GM18502 (cell line): Measurements from ENCODE around the gene ICE1.
"Not testable (repeated sequence)": the region's sequence is repeated elsewhere in the genome, so short reads cannot be mapped to it uniquely, and the experiment has no call there.

Experiments
- ATAC-seq: cut with Tn5 transposase; IDR thresholded peaks from one replicate; pipeline ENCODE4 v1.9.1; 2021; ENCODE audit warnings: mild to moderate bottlenecking; ENCODE audit not compliant: unreplicated experiment, poor library complexity

ICE1 gene

GRCh38 chr5:5421961-5422818, at the start of gene ICE1:
TSS of gene ICE1 (plus strand) at chr5:5422677. CDS start at chr5:5422916, 239 bp downstream.
- peak; percentile 82 for ATAC-seq

- no peak for ATAC-seq
Observed at GRCh38 chr5:5372930-5373329, 49.5 kb upstream of the ICE1 start.

- ATAC-seq: no peak
Observed at GRCh38 chr5:5373351-5373989, 49.0 kb upstream of the ICE1 start.

GRCh38 chr5:5374009-5374715, 48.3 kb upstream of the ICE1 start:
- no peak for ATAC-seq

- no peak for ATAC-seq
Observed at GRCh38 chr5:5377780-5378179, 44.7 kb upstream of the ICE1 start.

GRCh38 chr5:5378531-5378930, 43.9 kb upstream of the ICE1 start:
- no peak for ATAC-seq

- no peak for ATAC-seq
Observed at GRCh38 chr5:5380298-5380697, 42.2 kb upstream of the ICE1 start.

- ATAC-seq: no peak
Observed at GRCh38 chr5:5381310-5381913, 41.1 kb upstream of the ICE1 start.

- ATAC-seq: no peak
Observed at GRCh38 chr5:5383461-5383860, 39.0 kb upstream of the ICE1 start.

- ATAC-seq: no peak
Observed at GRCh38 chr5:5384660-5385330, 37.7 kb upstream of the ICE1 start.

- no peak for ATAC-seq
Observed at GRCh38 chr5:5385331-5385662, 37.2 kb upstream of the ICE1 start.

GRCh38 chr5:5386329-5386728, 36.1 kb upstream of the ICE1 start:
- ATAC-seq: no peak

- no peak for ATAC-seq
Observed at GRCh38 chr5:5387192-5387591, 35.3 kb upstream of the ICE1 start.

GRCh38 chr5:5387777-5388176, 34.7 kb upstream of the ICE1 start:
- ATAC-seq: no peak

GRCh38 chr5:5390121-5390869, 32.2 kb upstream of the ICE1 start:
- ATAC-seq: not testable (repeated sequence)

- not testable (repeated sequence) for ATAC-seq
Observed at GRCh38 chr5:5392504-5392903, 30.0 kb upstream of the ICE1 start.

- ATAC-seq: not testable (repeated sequence)
Observed at GRCh38 chr5:5394384-5394986, 28.0 kb upstream of the ICE1 start.

- ATAC-seq: not testable (repeated sequence)
Observed at GRCh38 chr5:5395093-5395492, 27.4 kb upstream of the ICE1 start.

- ATAC-seq: no peak
Observed at GRCh38 chr5:5398071-5398470, 24.4 kb upstream of the ICE1 start.
